ENCODE results near the gene GRAMD4.

Gene GRAMD4

DNA sequence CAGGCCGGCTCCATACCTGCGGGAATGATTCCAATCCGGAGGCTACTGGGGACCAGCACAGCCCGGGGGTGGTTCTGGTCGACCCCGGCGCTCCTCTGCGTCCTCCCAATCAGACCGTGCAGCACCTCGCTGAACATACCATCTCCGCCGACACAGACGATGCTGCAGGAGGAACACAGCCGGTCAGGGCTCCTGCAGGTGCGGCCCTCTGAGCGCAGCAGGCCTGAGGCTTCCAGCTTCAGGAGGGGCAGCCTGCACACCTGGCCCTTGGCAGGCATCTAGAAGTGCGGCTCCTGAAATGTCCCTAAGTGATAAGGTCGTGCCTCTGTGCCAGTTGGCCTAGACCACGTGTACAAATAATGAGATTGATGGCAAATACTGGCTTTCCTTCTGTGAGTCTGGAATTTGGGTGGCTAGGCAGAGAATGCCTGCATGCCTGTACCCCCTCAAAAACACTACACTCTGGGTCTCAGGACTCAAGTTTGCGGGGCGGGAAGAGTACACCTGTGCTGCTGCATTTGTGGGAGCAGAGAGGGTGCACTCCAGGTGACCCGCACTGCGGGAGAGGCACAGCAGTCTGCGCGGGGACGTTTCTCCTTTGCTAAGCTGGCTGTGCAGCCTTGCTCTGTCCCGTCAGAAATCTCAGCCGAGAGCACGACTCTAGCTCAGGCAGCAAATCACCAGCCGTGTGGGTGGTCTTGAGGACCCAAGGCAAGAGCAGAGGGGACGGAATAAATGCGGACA is 87.8 kb downstream of the GRAMD4 start:
- H3K4me3 ChIP-seq (ENCODE audit: low read depth, low read length), result no peak overlapping the region

DNA sequence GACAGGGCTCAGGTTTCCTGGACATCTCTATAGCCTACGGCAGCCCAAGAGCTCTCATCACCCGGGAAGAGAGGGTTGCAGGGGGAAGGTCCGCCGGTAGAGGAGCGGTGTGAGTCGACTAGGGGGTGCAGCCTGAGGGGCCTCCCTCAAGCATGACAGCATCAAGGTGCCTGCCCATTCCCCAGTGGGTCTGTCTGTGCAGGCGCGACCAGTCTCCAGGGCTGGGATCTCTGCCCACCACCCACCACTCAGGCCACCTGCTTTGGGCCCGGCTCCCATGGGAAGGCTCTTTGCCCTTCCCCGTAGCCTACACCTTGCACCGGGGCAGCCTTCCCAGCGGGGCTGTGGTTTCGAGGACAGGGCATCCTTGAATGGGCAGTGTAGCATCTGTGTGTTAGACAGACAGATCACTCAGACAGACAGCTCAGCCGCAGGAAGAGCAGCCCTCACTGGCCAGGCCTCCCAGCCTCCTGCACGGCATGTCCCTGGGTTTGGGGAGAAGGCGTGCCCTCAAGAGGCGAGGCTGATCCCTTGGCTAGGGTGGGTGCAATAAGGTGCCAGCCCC is 88.7 kb downstream of the GRAMD4 start:
- TF ChIP-seq, protein P1, sequence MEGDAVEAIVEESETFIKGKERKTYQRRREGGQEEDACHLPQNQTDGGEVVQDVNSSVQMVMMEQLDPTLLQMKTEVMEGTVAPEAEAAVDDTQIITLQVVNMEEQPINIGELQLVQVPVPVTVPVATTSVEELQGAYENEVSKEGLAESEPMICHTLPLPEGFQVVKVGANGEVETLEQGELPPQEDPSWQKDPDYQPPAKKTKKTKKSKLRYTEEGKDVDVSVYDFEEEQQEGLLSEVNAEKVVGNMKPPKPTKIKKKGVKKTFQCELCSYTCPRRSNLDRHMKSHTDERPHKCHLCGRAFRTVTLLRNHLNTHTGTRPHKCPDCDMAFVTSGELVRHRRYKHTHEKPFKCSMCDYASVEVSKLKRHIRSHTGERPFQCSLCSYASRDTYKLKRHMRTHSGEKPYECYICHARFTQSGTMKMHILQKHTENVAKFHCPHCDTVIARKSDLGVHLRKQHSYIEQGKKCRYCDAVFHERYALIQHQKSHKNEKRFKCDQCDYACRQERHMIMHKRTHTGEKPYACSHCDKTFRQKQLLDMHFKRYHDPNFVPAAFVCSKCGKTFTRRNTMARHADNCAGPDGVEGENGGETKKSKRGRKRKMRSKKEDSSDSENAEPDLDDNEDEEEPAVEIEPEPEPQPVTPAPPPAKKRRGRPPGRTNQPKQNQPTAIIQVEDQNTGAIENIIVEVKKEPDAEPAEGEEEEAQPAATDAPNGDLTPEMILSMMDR (IDR thresholded peaks at IDR 0.05; ENCODE audit: borderline replicate concordance, insufficient read depth, low read depth, low read length), result no peak
- H3K4me3 ChIP-seq (ENCODE audit: low read depth, low read length), result no peak overlapping the region

More for the DNA sequence above, 87.8 kb downstream of the GRAMD4 start:
- TF ChIP-seq, protein P1 (IDR thresholded peaks at IDR 0.05; ENCODE audit: borderline replicate concordance, insufficient read depth, low read depth, low read length), result no peak

DNA sequence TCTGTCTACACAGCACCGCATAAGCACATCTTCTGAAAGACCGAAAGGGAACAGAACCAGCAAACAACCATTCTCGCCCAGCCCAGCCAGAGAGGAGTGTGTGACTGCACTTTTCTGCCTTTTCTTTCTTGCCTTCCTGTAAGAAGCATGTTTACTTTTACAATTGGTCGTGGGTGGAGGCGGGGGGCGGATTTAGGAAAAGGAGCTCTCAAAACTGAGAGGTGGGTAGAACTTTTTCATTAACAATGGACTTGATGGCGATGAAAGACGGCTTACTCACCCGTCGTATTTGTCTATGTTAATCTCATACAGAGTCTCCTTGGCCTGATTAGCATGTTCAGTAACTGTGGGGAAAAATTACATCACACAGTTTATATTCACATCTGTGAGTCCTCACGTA is 90.6 kb downstream of the GRAMD4 start:
- TF ChIP-seq, protein P1 (IDR thresholded peaks at IDR 0.05; ENCODE audit: borderline replicate concordance, insufficient read depth, low read depth, low read length), result no peak

DNA sequence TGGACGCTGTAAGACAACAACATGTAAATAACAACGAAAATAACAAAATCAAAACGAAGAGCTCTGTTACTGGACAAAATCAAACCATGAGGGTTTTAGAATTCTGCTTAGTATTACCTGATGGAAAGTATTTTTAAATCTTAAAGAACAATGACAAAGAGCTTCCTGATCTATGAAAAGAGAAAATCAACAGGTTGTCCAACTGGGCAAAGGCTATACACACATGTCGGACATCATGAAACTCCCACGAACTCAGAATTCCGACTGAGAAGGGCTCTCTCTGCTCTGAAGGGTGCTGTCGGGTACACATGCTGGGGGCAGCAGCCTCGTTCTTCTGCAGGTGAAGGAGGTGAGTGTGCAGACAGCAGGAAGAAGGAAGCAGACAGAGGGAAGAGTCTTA is 92.1 kb downstream of the GRAMD4 start:
- TF ChIP-seq, protein P1 (IDR thresholded peaks at IDR 0.05; ENCODE audit: borderline replicate concordance, insufficient read depth, low read depth, low read length), result no peak

More for the DNA sequence above, 90.6 kb downstream of the GRAMD4 start:
- no peak overlapping the region for H3K4me3 ChIP-seq (ENCODE audit: low read depth, low read length)

DNA sequence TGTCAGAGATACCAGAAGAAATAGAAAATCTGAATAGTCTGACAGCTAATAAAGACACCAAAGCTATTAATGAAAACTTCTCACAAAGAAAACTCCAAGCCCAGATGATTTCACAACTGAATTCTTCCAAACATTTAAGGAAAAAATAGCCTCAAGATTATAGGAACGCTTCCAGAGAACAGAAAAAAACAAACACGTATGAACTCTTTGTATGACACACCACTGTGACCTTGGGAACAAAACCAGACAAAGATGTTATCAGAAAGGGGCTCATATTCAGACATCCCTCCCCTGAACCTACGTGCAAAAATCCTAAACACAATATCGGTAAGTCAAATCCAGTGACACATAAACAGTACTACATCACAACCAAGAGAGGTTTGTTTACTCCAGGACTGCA is 94.4 kb downstream of the GRAMD4 start:
- H3K4me3 ChIP-seq (ENCODE audit: low read depth, low read length), result no peak overlapping the region
- TF ChIP-seq, protein P1 (IDR thresholded peaks at IDR 0.05; ENCODE audit: borderline replicate concordance, insufficient read depth, low read depth, low read length), result no peak

More for the DNA sequence above, 92.1 kb downstream of the GRAMD4 start:
- H3K4me3 ChIP-seq (ENCODE audit: low read depth, low read length), result no peak overlapping the region

DNA sequence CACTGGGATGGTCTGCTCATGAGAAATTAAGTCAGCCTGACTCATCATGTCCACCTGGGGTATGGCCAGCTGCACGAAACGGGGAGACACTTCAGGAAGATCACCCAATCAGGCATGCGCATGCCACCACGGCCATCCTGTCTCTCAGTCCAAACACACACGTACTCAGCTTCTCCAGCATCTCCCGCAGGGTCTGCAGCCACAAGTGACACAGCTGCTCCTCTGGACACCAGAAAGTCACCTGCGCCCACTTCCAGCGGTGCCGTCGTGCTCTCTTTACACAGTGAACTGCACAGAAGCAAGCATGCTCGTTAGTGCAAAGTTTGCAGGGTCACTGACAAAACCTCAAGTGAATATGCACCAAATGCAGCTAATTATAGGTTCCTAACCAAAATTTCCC is 99.7 kb downstream of the GRAMD4 start:
- TF ChIP-seq, protein P1 (IDR thresholded peaks at IDR 0.05; ENCODE audit: borderline replicate concordance, insufficient read depth, low read depth, low read length), result no peak

More for the DNA sequence above, 99.7 kb downstream of the GRAMD4 start:
- H3K4me3 ChIP-seq (ENCODE audit: low read depth, low read length), result no peak overlapping the region

Data from GM12875 (cell line).